Measurements from ENCODE around the gene C9orf78.
"Not testable (repeated sequence)": the region's sequence is repeated elsewhere in the genome, so short reads cannot be mapped to it uniquely, and the experiment has no call there.

The C9orf78 gene

GRCh38 chr9:129796029-129796428 lies 39.0 kb downstream of the C9orf78 start:
- not testable (repeated sequence) for H3K4me1 Mint-ChIP-seq (ENCODE audit: low read depth)

GRCh38 chr9:129794549-129794948 lies 40.5 kb downstream of the C9orf78 start:
- H3K4me3 Mint-ChIP-seq, result no peak overlapping the region
- H3K27me3 Mint-ChIP-seq, result no peaks in the 10 kb centered on the region
- H3K27ac Mint-ChIP-seq, result no peak overlapping the region
- no peaks in the 10 kb centered on the region for H3K36me3 Mint-ChIP-seq (ENCODE audit: low read depth)
- H3K9me3 Mint-ChIP-seq, result no peaks in the 10 kb centered on the region
- H3K4me1 Mint-ChIP-seq (ENCODE audit: low read depth), result peaks cover 6% of the 10 kb centered on the region
- DNase-seq, result no peak

More at GRCh38 chr9:129796029-129796428, 39.0 kb downstream of the C9orf78 start:
- not testable (repeated sequence) for H3K27me3 Mint-ChIP-seq; H3K4me3 Mint-ChIP-seq; DNase-seq; H3K27ac Mint-ChIP-seq; H3K9me3 Mint-ChIP-seq; H3K36me3 Mint-ChIP-seq (ENCODE audit: low read depth)

GRCh38 chr9:129786481-129786880 lies 48.6 kb downstream of the C9orf78 start:
- no peaks in the 10 kb centered on the region for H3K36me3 Mint-ChIP-seq (ENCODE audit: low read depth)
- DNase-seq, result no peak
- H3K27ac Mint-ChIP-seq, result no peak overlapping the region
- no peak overlapping the region for H3K4me3 Mint-ChIP-seq
- H3K9me3 Mint-ChIP-seq, result no peaks in the 10 kb centered on the region
- peaks cover 6% of the 10 kb centered on the region for H3K4me1 Mint-ChIP-seq (ENCODE audit: low read depth)
- no peaks in the 10 kb centered on the region for H3K27me3 Mint-ChIP-seq

- no peak overlapping the region for H3K27ac Mint-ChIP-seq
- H3K4me1 Mint-ChIP-seq (ENCODE audit: low read depth), result peaks cover 6% of the 10 kb centered on the region
- H3K9me3 Mint-ChIP-seq, result no peaks in the 10 kb centered on the region
- H3K4me3 Mint-ChIP-seq, result no peak overlapping the region
- H3K27me3 Mint-ChIP-seq, result no peaks in the 10 kb centered on the region
- no peak for DNase-seq
- H3K36me3 Mint-ChIP-seq (ENCODE audit: low read depth), result no peaks in the 10 kb centered on the region
These were observed 49.2 kb downstream of the C9orf78 start for GRCh38 chr9:129785866-129786265.

- not testable (repeated sequence) for H3K4me1 Mint-ChIP-seq (ENCODE audit: low read depth); H3K4me3 Mint-ChIP-seq; H3K9me3 Mint-ChIP-seq; H3K27me3 Mint-ChIP-seq; DNase-seq; H3K36me3 Mint-ChIP-seq (ENCODE audit: low read depth); H3K27ac Mint-ChIP-seq
These were observed 50.1 kb downstream of the C9orf78 start for GRCh38 chr9:129784970-129785369.

- Mint-ChIP-seq H3K4me3 (no peak overlapping the region), H3K9me3 (no peaks in the 10 kb centered on the region), H3K27me3 (no peaks in the 10 kb centered on the region), H3K27ac (no peak overlapping the region), H3K36me3 (ENCODE audit: low read depth) (no peaks in the 10 kb centered on the region), H3K4me1 (ENCODE audit: low read depth) (no peaks in the 10 kb centered on the region)
- peak; percentile 78 for DNase-seq
These were observed 51.3 kb downstream of the C9orf78 start for GRCh38 chr9:129783516-129784361.

GRCh38 chr9:129781981-129782380 lies 53.1 kb downstream of the C9orf78 start:
- no peak overlapping the region for H3K27ac Mint-ChIP-seq
- H3K36me3 Mint-ChIP-seq (ENCODE audit: low read depth), result no peaks in the 10 kb centered on the region
- no peaks in the 10 kb centered on the region for H3K9me3 Mint-ChIP-seq
- no peak overlapping the region for H3K4me3 Mint-ChIP-seq
- no peak for DNase-seq
- peaks cover 8% of the 10 kb centered on the region for H3K27me3 Mint-ChIP-seq
- H3K4me1 Mint-ChIP-seq (ENCODE audit: low read depth), result peaks cover 9% of the 10 kb centered on the region

GRCh38 chr9:129781131-129781530 lies 53.9 kb downstream of the C9orf78 start:
- H3K9me3 Mint-ChIP-seq, result no peaks in the 10 kb centered on the region
- no peak overlapping the region for H3K27ac Mint-ChIP-seq
- peaks cover 9% of the 10 kb centered on the region for H3K27me3 Mint-ChIP-seq

GRCh38 chr9:129779560-129780190 lies 55.4 kb downstream of the C9orf78 start:
- H3K4me3 Mint-ChIP-seq, result no peak overlapping the region
- DNase-seq, result no peak
- H3K27me3 Mint-ChIP-seq, result peaks cover 9% of the 10 kb centered on the region
- peaks cover 12% of the 10 kb centered on the region for H3K4me1 Mint-ChIP-seq (ENCODE audit: low read depth)
- no peaks in the 10 kb centered on the region for H3K9me3 Mint-ChIP-seq
- no peak overlapping the region for H3K27ac Mint-ChIP-seq
- no peaks in the 10 kb centered on the region for H3K36me3 Mint-ChIP-seq (ENCODE audit: low read depth)

More at GRCh38 chr9:129781131-129781530, 53.9 kb downstream of the C9orf78 start:
- H3K4me1 Mint-ChIP-seq (ENCODE audit: low read depth), result peaks cover 12% of the 10 kb centered on the region
- H3K36me3 Mint-ChIP-seq (ENCODE audit: low read depth), result no peaks in the 10 kb centered on the region
- no peak overlapping the region for H3K4me3 Mint-ChIP-seq
- no peak for DNase-seq

GRCh38 chr9:129778469-129778868 lies 56.6 kb downstream of the C9orf78 start:
- Mint-ChIP-seq H3K4me3 (no peak overlapping the region), H3K9me3 (no peaks in the 10 kb centered on the region), H3K27ac (no peak overlapping the region), H3K36me3 (ENCODE audit: low read depth) (no peaks in the 10 kb centered on the region), H3K27me3 (peaks cover 9% of the 10 kb centered on the region), H3K4me1 (ENCODE audit: low read depth) (peaks cover 12% of the 10 kb centered on the region)
- DNase-seq, result no peak

- Mint-ChIP-seq H3K4me3 (no peak overlapping the region), H3K27ac (no peak overlapping the region), H3K36me3 (ENCODE audit: low read depth) (no peaks in the 10 kb centered on the region), H3K27me3 (peaks cover 9% of the 10 kb centered on the region), H3K4me1 (ENCODE audit: low read depth) (peaks cover 12% of the 10 kb centered on the region), H3K9me3 (no peaks in the 10 kb centered on the region)
- no peak for DNase-seq
These were observed 57.3 kb downstream of the C9orf78 start for GRCh38 chr9:129777769-129778130.
